ENCODE data around the gene GRPEL2. TPM values are rescaled to one million over a fixed set of nuclear protein-coding genes. Genes with fewer than 3 reads are reported as not detected.

GRPEL2 gene
- total and polyA plus RNA-seq, 2 of the 8 experiments (the other 6 are each of a cell fraction or from before 2014, with no cell fraction given): 11.2 to 52.2 TPM

DNA sequence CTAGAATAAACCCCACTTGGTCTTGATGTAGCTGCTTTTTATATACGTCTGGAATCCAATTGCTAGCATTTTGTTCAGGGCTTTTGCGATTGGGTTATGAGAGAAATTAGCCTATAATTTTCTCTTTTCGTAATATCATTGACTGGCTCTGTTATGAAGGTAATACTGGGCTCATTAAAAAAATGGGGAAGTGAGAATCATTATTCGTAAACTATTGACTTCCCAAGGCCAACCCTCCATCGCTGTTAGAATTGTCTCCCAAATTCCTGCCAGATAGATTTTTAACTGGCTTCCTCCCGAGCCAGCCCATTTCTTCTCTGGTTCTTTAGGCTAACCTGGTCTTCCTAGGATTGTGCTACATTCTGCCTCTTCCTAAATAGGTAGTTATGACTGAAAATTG, 35.9 kb upstream of the GRPEL2 start (continued):
- TF ChIP-seq, protein P1, sequence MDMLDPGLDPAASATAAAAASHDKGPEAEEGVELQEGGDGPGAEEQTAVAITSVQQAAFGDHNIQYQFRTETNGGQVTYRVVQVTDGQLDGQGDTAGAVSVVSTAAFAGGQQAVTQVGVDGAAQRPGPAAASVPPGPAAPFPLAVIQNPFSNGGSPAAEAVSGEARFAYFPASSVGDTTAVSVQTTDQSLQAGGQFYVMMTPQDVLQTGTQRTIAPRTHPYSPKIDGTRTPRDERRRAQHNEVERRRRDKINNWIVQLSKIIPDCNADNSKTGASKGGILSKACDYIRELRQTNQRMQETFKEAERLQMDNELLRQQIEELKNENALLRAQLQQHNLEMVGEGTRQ (IDR thresholded peaks at IDR 0.05; ENCODE audit: low read length): no peak
- TF ChIP-seq, protein P2, sequence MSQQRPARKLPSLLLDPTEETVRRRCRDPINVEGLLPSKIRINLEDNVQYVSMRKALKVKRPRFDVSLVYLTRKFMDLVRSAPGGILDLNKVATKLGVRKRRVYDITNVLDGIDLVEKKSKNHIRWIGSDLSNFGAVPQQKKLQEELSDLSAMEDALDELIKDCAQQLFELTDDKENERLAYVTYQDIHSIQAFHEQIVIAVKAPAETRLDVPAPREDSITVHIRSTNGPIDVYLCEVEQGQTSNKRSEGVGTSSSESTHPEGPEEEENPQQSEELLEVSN (IDR thresholded peaks at IDR 0.05): no peak
- TF ChIP-seq CBX8 (IDR thresholded peaks at IDR 0.05; ENCODE audit: borderline replicate concordance, low read depth, low read length): no peak
- no peak for TF ChIP-seq NANOG (IDR thresholded peaks at IDR 0.05; ENCODE audit: insufficient read depth, low read depth, low read length, poor library complexity, severe bottlenecking)

All from H1 (cell line).